Upper lobe of left lung (tissue), 6 donors: ENCODE results near the gene ZER1. TPM values are rescaled to one million over a fixed set of nuclear protein-coding genes. Genes with fewer than 3 reads are reported as not detected.
A peak's percentile ranks its signal among the peaks of the same experiment; 100 is the strongest.

ENCODE experiments used
- ATAC-seq, 2 donors: fragments of 200-7000 bp; cut with Tn5 transposase; one replicate each; pipeline ENCODE4 v1.9.1; 2022; ENCODE audit warnings: mild to moderate bottlenecking in 2 of 2, moderate library complexity in 2 of 2; ENCODE audit not compliant: low FRiP score in 2 of 2
- DNase-seq, 2 donors: peaks; one replicate each; pipeline ENCODE4 v3.0.0-alpha.2; 2019 to 2020
- H3K27ac ChIP-seq, 4 donors: fragments of 200-600 bp; sonication (generic); one replicate each; pipeline ENCODE4 v1.5.1; 2016 to 2019
- H3K27me3 ChIP-seq, 4 donors: fragments of 200-600 bp; sonication (generic); one replicate each; pipeline ENCODE4 v1.5.1; 2017 to 2019
- H3K36me3 ChIP-seq, 4 donors: fragments of 200-600 bp; sonication (generic); one replicate each; pipeline ENCODE4 v1.5.1; 2016 to 2019
- H3K4me1 ChIP-seq, 4 donors: fragments of 200-600 bp; sonication (generic); one replicate each; pipeline ENCODE4 v1.5.1; 2018 to 2019
- H3K4me3 ChIP-seq, 4 donors: fragments of 200-600 bp; sonication (generic); one replicate each; pipeline ENCODE4 v1.5.1; 2017 to 2019; ENCODE audit warnings: mild to moderate bottlenecking in 2 of 4, moderate library complexity in 1 of 4
- H3K9me3 ChIP-seq, 4 donors: fragments of 200-600 bp; sonication (generic); one replicate each; pipeline ENCODE4 v1.5.1; 2018 to 2019
- CTCF ChIP-seq, 6 experiments: fragments of 450-650 bp in 4 of 6; fragments of 200-600 bp in 2 of 6; sonication (generic) in 2 of 6; IDR thresholded peaks; one replicate each; pipeline ENCODE4 v1.5.1; 2016 to 2019; ENCODE audit warnings: antibody characterized with exemption in 6 of 6
- EP300 ChIP-seq, 4 donors: sonication (generic); formaldehyde crosslinking; IDR thresholded peaks; one replicate each; pipeline ENCODE4 v1.5.1; 2017; ENCODE audit warnings: antibody characterized with exemption in 4 of 4, control low read depth in 2 of 4
- POLR2A ChIP-seq, 4 donors: fragments of 450-650 bp; IDR thresholded peaks; one replicate each; pipeline ENCODE4 v1.5.1; 2016 to 2017; ENCODE audit warnings: antibody characterized with exemption in 4 of 4, mild to moderate bottlenecking in 2 of 4
- POLR2AphosphoS5 ChIP-seq, 2 donors: sonication (generic); formaldehyde crosslinking; IDR thresholded peaks; one replicate each; pipeline ENCODE4 v1.5.1; 2017; ENCODE audit warnings: antibody characterized with exemption in 2 of 2
- WGBS, 2 donors: methylation state at CpG; one replicate each; pipeline ENCODE4 v1.1.5; 2017 to 2018; 5-methylcytosine and 5-hydroxymethylcytosine counted together
- total RNA-seq, 6 donors: library from RNA; depleted of rRNA in 4 of 6; stranded (reverse); fragments of >200 nt in 4 of 6; gene quantifications; one replicate each; pipeline versions ENCODE4 v1.1.0 to v1.2.1, GENCODE V29; 2016 to 2021
- donor health status: DM: no; HTN: no; CAD: no; lungs with moderate emphysema.
- donor health status: DM: no; HTN: yes; CAD: no; lungs with severe emphysema.

ZER1 gene
- total RNA-seq, 6 donors from 2014 or later, result 30.9 to 55.5 (median 44.0) TPM

GRCh38 chr9:128718047-128718446 is 53.7 kb downstream of the ZER1 start:
- TF ChIP-seq CTCF (IDR thresholded peaks at IDR 0.05) (no peak), POLR2AphosphoS5 (IDR thresholded peaks at IDR 0.05) (no peak), EP300 (IDR thresholded peaks at IDR 0.05) (no peak), POLR2A (IDR thresholded peaks at IDR 0.05) (no peak)
- Histone ChIP-seq H3K36me3 (peaks cover 0 to 52% (median 28%) of the 10 kb centered on the region in 4 donors), H3K9me3 (no peaks in the 10 kb centered on the region), H3K4me3 (no peak overlapping the region), H3K27ac (no peak overlapping the region), H3K27me3 (no peaks in the 10 kb centered on the region), H3K4me1 (peaks cover 1 to 19% (median 6%) of the 10 kb centered on the region in 4 donors)
- ATAC-seq (no peak), DNase-seq (no peak)
- WGBS, 2 donors, result 83 to 91% methylated on average over 6 to 8 of the region's 8 CpGs

GRCh38 chr9:128716581-128717254 is 55.0 kb downstream of the ZER1 start:
- DNase-seq (no peak), ATAC-seq (no peak)
- WGBS, 2 donors, result 93 to 96% methylated on average over 6 to 7 of the region's 7 CpGs
- no peak for TF ChIP-seq POLR2AphosphoS5 (IDR thresholded peaks at IDR 0.05)
- TF ChIP-seq POLR2A (IDR thresholded peaks at IDR 0.05), result no peak
- TF ChIP-seq EP300 (IDR thresholded peaks at IDR 0.05), result no peak
- no peak for TF ChIP-seq CTCF (IDR thresholded peaks at IDR 0.05)
- Histone ChIP-seq H3K36me3 (peaks cover 0 to 55% (median 31%) of the 10 kb centered on the region in 4 donors), H3K4me1 (peaks cover 0 to 11% (median 0%) of the 10 kb centered on the region in 4 donors), H3K27me3 (no peaks in the 10 kb centered on the region), H3K4me3 (no peak overlapping the region), H3K9me3 (no peaks in the 10 kb centered on the region), H3K27ac (no peak overlapping the region)

- TF ChIP-seq EP300 (IDR thresholded peaks at IDR 0.05), result no peak
- TF ChIP-seq POLR2AphosphoS5 (IDR thresholded peaks at IDR 0.05), result no peak
- TF ChIP-seq CTCF (IDR thresholded peaks at IDR 0.05), result no peak
- TF ChIP-seq POLR2A (IDR thresholded peaks at IDR 0.05), result no peak
- H3K36me3 ChIP-seq, result peaks cover 0 to 42% (median 21%) of the 10 kb centered on the region in 4 donors
- no peak overlapping the region for H3K27ac ChIP-seq
- no peak overlapping the region for H3K4me3 ChIP-seq
- ATAC-seq (peak in 1 of 2 donors; percentile 3), DNase-seq (peak in 1 of 2 donors; percentile 2)
- H3K27me3 ChIP-seq, result no peaks in the 10 kb centered on the region
- no peaks in the 10 kb centered on the region for H3K9me3 ChIP-seq
- WGBS, 2 donors, result 94 to 95% methylated on average over 6 of the region's 6 CpGs
- peaks cover 0 to 11% (median 0%) of the 10 kb centered on the region in 4 donors for H3K4me1 ChIP-seq
These were observed 56.3 kb downstream of the ZER1 start for GRCh38 chr9:128715436-128715750.

- Histone ChIP-seq H3K4me3 (no peak overlapping the region), H3K27ac (no peak overlapping the region), H3K9me3 (no peaks in the 10 kb centered on the region), H3K27me3 (no peaks in the 10 kb centered on the region), H3K36me3 (peaks cover 0 to 36% (median 17%) of the 10 kb centered on the region in 4 donors), H3K4me1 (peaks cover 0 to 8% (median 0%) of the 10 kb centered on the region in 4 donors)
- no peak for DNase-seq
- ATAC-seq, result peak in 1 of 2 donors; percentile 6
- 91 to 99% methylated on average over 15 to 24 of the region's 24 CpGs for WGBS, 2 donors
- TF ChIP-seq EP300 (IDR thresholded peaks at IDR 0.05) (no peak), POLR2AphosphoS5 (IDR thresholded peaks at IDR 0.05) (no peak), POLR2A (IDR thresholded peaks at IDR 0.05) (no peak), CTCF (IDR thresholded peaks at IDR 0.05) (no peak)
These were observed 56.9 kb downstream of the ZER1 start for GRCh38 chr9:128714586-128715435.
